Breast epithelium (tissue), 4 donors: ENCODE measurements around the gene PLEKHA8. TPM values are rescaled to one million over a fixed set of nuclear protein-coding genes. Genes with fewer than 3 reads are reported as not detected.

ENCODE experiments used
- DNase-seq, 2 donors: peaks; one replicate each; pipeline ENCODE4 v3.0.0-alpha.2; 2019; ENCODE audit warnings: low spot score in 2 of 2
- H3K27ac ChIP-seq, 2 donors: fragments of 200-600 bp; sonication (generic) in 1 of 2; one replicate each; pipeline ENCODE4 v1.5.1; 2016 to 2019; ENCODE audit warnings: mild to moderate bottlenecking in 1 of 2
- H3K27me3 ChIP-seq, 2 donors: fragments of 200-600 bp; sonication (generic) in 1 of 2; one replicate each; pipeline versions ENCODE4 v1.5.1 to v1.6.0; 2017 to 2019; ENCODE audit warnings: control low read depth in 1 of 2, mild to moderate bottlenecking in 1 of 2
- H3K36me3 ChIP-seq: fragments of 200-600 bp; one replicate; pipeline ENCODE4 v1.5.1; 2019
- H3K4me1 ChIP-seq, 2 donors: fragments of 200-600 bp; sonication (generic); one replicate each; pipeline ENCODE4 v1.5.1; 2016 to 2019; ENCODE audit warnings: control low read depth in 1 of 2
- H3K4me3 ChIP-seq, 3 donors: fragments of 200-600 bp; sonication (generic); 1 replicate in 2 of 3; 2 replicates in 1 of 3; pipeline ENCODE4 v1.5.1; 2016 to 2019; ENCODE audit warnings: mild to moderate bottlenecking in 3 of 3, moderate library complexity in 2 of 3
- H3K9me3 ChIP-seq, 2 donors: fragments of 200-600 bp; sonication (generic) in 1 of 2; one replicate each; pipeline ENCODE4 v1.5.1; 2016 to 2019; ENCODE audit warnings: control low read depth in 1 of 2
- POLR2A ChIP-seq: fragments of 450-650 bp; IDR thresholded peaks from one replicate; pipeline ENCODE4 v1.6.1; 2016; ENCODE audit warnings: antibody characterized with exemption, mild to moderate bottlenecking, moderate library complexity
- POLR2AphosphoS5 ChIP-seq, 3 donors: sonication (generic); formaldehyde crosslinking; IDR thresholded peaks; one replicate each; pipeline ENCODE4 v1.6.1; 2017; ENCODE audit warnings: antibody characterized with exemption in 3 of 3
- intact Hi-C: fragments of 100-400 bp; cut with DNase I; formaldehyde crosslinking; loops from one replicate; pipeline ENCODE4 v1.15.1; 2023; ENCODE audit warnings: low total_unique reads
- total RNA-seq, 3 donors: library from RNA; depleted of rRNA; stranded (reverse); fragments of >200 nt; gene quantifications; one replicate each; pipeline ENCODE4 v1.1.0, GENCODE V29; 2016
- TF ChIP-seq, protein P1 (sequence below), 3 donors: fragments of 450-650 bp; IDR thresholded peaks; one replicate each; pipeline ENCODE4 v1.5.1; 2016 to 2017; ENCODE audit warnings: antibody characterized with exemption in 3 of 3, mild to moderate bottlenecking in 3 of 3, moderate library complexity in 3 of 3

The PLEKHA8 gene
- total RNA-seq, 3 donors from 2014 or later: 7.5 to 15.1 (median 14.0) TPM

DNA sequence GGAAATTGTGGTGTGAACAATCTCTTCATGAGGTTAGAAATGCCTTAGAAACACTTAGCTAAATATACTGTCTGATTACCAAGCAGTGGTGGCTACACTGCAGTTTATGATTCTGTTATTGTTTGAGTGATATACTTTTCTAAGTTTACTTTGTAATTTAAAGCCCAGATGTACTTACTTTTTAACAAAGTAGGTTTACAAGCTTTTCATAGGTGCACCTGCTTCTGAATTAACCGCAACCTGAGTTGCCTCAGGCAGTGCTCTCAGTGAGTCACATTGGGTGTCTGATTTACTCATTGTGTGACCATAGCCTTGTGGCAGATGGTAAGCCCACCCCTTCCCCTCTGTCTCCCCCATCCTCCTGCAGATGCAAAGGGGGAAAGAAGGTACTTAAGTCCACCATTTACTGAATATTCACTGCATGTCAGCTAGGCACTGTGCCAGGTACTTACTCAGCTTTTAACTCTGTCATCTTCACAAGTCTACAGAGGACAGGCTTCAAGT, 115.6 kb downstream of the PLEKHA8 start:
- Histone ChIP-seq H3K27me3 (no peaks in the 10 kb centered on the region), H3K9me3 (no peaks in the 10 kb centered on the region), H3K4me3 (no peak overlapping the region), H3K27ac (peak overlapping the region; percentile 33 to 61), H3K4me1 (peaks cover 0 to 12% of the 10 kb centered on the region in 2 donors), H3K36me3 (no peaks in the 10 kb centered on the region)
- intact Hi-C loops: loop anchor here (5.0 kb wide), 1 partner anchor 176 kb away; no protein-coding TSS in a partner anchor
- no peak for TF ChIP-seq POLR2AphosphoS5 (IDR thresholded peaks at IDR 0.05)
- TF ChIP-seq POLR2A: no peak
- TF ChIP-seq, protein P1, sequence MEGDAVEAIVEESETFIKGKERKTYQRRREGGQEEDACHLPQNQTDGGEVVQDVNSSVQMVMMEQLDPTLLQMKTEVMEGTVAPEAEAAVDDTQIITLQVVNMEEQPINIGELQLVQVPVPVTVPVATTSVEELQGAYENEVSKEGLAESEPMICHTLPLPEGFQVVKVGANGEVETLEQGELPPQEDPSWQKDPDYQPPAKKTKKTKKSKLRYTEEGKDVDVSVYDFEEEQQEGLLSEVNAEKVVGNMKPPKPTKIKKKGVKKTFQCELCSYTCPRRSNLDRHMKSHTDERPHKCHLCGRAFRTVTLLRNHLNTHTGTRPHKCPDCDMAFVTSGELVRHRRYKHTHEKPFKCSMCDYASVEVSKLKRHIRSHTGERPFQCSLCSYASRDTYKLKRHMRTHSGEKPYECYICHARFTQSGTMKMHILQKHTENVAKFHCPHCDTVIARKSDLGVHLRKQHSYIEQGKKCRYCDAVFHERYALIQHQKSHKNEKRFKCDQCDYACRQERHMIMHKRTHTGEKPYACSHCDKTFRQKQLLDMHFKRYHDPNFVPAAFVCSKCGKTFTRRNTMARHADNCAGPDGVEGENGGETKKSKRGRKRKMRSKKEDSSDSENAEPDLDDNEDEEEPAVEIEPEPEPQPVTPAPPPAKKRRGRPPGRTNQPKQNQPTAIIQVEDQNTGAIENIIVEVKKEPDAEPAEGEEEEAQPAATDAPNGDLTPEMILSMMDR (IDR thresholded peaks at IDR 0.05): no peak
- DNase-seq: peak; percentile 48 to 64

GRCh38 chr7:30144657-30145306, 116.6 kb downstream of the PLEKHA8 start:
- Histone ChIP-seq H3K27ac (no peak overlapping the region), H3K4me1 (peaks cover 0 to 12% of the 10 kb centered on the region in 2 donors), H3K36me3 (no peaks in the 10 kb centered on the region), H3K27me3 (no peaks in the 10 kb centered on the region), H3K4me3 (no peak overlapping the region), H3K9me3 (no peaks in the 10 kb centered on the region)
- intact Hi-C loops: loop anchor here (5.0 kb wide), 1 partner anchor 177 kb away; no protein-coding TSS in a partner anchor
- DNase-seq: no peak
- TF ChIP-seq, protein P1 (IDR thresholded peaks at IDR 0.05): no peak
- TF ChIP-seq POLR2AphosphoS5 (IDR thresholded peaks at IDR 0.05) (no peak), POLR2A (no peak)

DNA sequence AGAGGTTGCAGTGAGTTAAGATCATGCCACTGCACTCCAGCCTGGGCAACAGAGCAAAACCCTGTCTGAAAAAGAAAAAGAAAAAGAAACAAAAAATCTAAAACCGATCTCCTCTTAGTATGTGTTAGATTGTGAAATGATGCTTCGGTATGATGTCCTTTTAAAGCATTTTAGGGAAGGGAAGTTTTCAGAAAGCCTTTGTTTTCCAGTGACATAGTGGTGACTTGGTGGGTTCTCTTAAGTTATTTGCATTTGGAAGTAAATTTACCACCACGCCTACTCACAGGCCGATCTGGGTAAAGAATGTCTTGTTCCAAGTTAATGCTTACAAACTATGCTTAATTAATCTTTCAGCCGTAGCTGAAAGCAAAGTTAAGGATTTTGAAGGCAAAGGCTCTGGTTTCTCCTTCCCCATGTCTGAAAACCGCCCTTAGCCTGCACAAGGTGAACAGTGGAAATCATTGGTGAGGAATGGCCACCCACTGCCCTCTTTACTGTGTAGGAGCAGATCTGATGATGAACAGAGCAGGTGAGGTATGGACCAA, 117.3 kb downstream of the PLEKHA8 start:
- H3K4me1 ChIP-seq: peaks cover 0 to 12% of the 10 kb centered on the region in 2 donors
- TF ChIP-seq, protein P1 (IDR thresholded peaks at IDR 0.05): no peak
- TF ChIP-seq POLR2AphosphoS5 (IDR thresholded peaks at IDR 0.05) (no peak), POLR2A (no peak)
- H3K4me3 ChIP-seq: no peak overlapping the region
- no peak for DNase-seq
- intact Hi-C loops: no loop called here
- H3K36me3 ChIP-seq: no peaks in the 10 kb centered on the region
- no peaks in the 10 kb centered on the region for H3K27me3 ChIP-seq
- no peak overlapping the region for H3K27ac ChIP-seq
- no peaks in the 10 kb centered on the region for H3K9me3 ChIP-seq

GRCh38 chr7:30146127-30146612, 118.0 kb downstream of the PLEKHA8 start:
- Histone ChIP-seq H3K27ac (no peak overlapping the region), H3K27me3 (no peaks in the 10 kb centered on the region), H3K4me1 (peaks cover 0 to 12% of the 10 kb centered on the region in 2 donors), H3K9me3 (no peaks in the 10 kb centered on the region), H3K4me3 (no peak overlapping the region), H3K36me3 (no peaks in the 10 kb centered on the region)
- no peak for DNase-seq
- intact Hi-C loops: no loop called here
- no peak for TF ChIP-seq POLR2AphosphoS5 (IDR thresholded peaks at IDR 0.05)
- TF ChIP-seq, protein P1 (IDR thresholded peaks at IDR 0.05): no peak
- TF ChIP-seq POLR2A: no peak

GRCh38 chr7:30147223-30147622, 119.0 kb downstream of the PLEKHA8 start:
- TF ChIP-seq, protein P1 (IDR thresholded peaks at IDR 0.05): no peak
- TF ChIP-seq POLR2AphosphoS5 (IDR thresholded peaks at IDR 0.05): no peak
- TF ChIP-seq POLR2A: no peak
- Histone ChIP-seq H3K36me3 (no peaks in the 10 kb centered on the region), H3K4me3 (no peak overlapping the region), H3K27ac (no peak overlapping the region), H3K4me1 (peaks cover 0 to 11% of the 10 kb centered on the region in 2 donors), H3K27me3 (no peaks in the 10 kb centered on the region), H3K9me3 (no peaks in the 10 kb centered on the region)
- DNase-seq: no peak
- intact Hi-C loops: no loop called here
